Heart right ventricle (tissue), 16 donors: ENCODE measurements around the gene PBX4. TPM values are rescaled to one million over a fixed set of nuclear protein-coding genes. Genes with fewer than 3 reads are reported as not detected.

Experiments used
- ATAC-seq, 8 donors: fragments of 200-7000 bp; cut with Tn5 transposase; one replicate each; pipeline ENCODE4 v1.9.1; 2020; ENCODE audit warnings: mild to moderate bottlenecking in 8 of 8, moderate library complexity in 8 of 8, moderate number of reproducible peaks in 1 of 8
- DNase-seq, 2 donors: peaks; one replicate each; pipeline ENCODE4 v3.0.0-alpha.2; 2020
- H3K27ac ChIP-seq, 10 donors: fragments of 200-600 bp; sonication (generic) in 2 of 10; one replicate each; pipeline versions ENCODE4 v1.5.0 to v1.8.0; 2020 to 2022; ENCODE audit warnings: mild to moderate bottlenecking in 3 of 10
- H3K27me3 ChIP-seq, 7 donors: fragments of 200-600 bp; one replicate each; pipeline ENCODE4 v1.8.0; 2021 to 2022; ENCODE audit warnings: mild to moderate bottlenecking in 2 of 7
- H3K36me3 ChIP-seq, 9 donors: fragments of 200-600 bp; sonication (generic) in 1 of 9; one replicate each; pipeline versions ENCODE4 v1.5.0 to v1.8.0; 2020 to 2022; ENCODE audit warnings: mild to moderate bottlenecking in 2 of 9
- H3K4me1 ChIP-seq, 9 donors: fragments of 200-600 bp; sonication (generic) in 1 of 9; one replicate each; pipeline versions ENCODE4 v1.5.0 to v1.8.0; 2020 to 2022; ENCODE audit warnings: mild to moderate bottlenecking in 4 of 9
- H3K4me3 ChIP-seq, 10 donors: fragments of 200-600 bp; sonication (generic) in 2 of 10; one replicate each; pipeline versions ENCODE4 v1.5.0 to v1.8.0; 2020 to 2022; ENCODE audit warnings: mild to moderate bottlenecking in 7 of 10, moderate library complexity in 2 of 10
- H3K9me3 ChIP-seq, 11 donors: fragments of 200-600 bp in 10 of 11; sonication (generic) in 2 of 11; one replicate each; pipeline versions ENCODE4 v1.5.0 to v1.8.0; 2013 to 2022; ENCODE audit warnings: mild to moderate bottlenecking in 2 of 11, control low read depth in 1 of 11, moderate library complexity in 1 of 11
- WGBS, 2 donors: extraction: QIAGEN DNeasy Blood & Tissue Kit; methylation state at CpG; one replicate each; pipeline ENCODE4 v1.1.7; 2013; ENCODE audit warnings: inconsistent platforms in 1 of 2; 5-methylcytosine and 5-hydroxymethylcytosine counted together
- intact Hi-C, 10 donors: fragments of 100-400 bp; cut with DNase I; formaldehyde crosslinking; loops; one replicate each; pipeline versions ENCODE4 v1.11.1 to v1.14.2; 2022
- polyA plus RNA-seq, 2 donors: library from polyadenylated mRNA; stranded (reverse); fragments of 200-250 nt; gene quantifications; one replicate each; pipeline ENCODE4 v1.2.3, GENCODE V29; 2013
- total RNA-seq, 10 donors: library from RNA; stranded (reverse); fragmentation: NEBNext Ultra II Directional in 3 of 10; extraction: Animal tissue kit (Norgen Biotek cat#: 25700) in 3 of 10; gene quantifications; one replicate each; pipeline versions ENCODE4 v1.2.1 to v1.2.4, GENCODE V29; 2021 to 2023
- TF ChIP-seq, protein P1 (sequence below), 9 donors: fragments of 200-600 bp; sonication (generic) in 2 of 9; IDR thresholded peaks; one replicate each; pipeline versions ENCODE4 v1.5.0 to v1.8.0; 2021 to 2022; ENCODE audit warnings: antibody characterized with exemption in 9 of 9, mild to moderate bottlenecking in 5 of 9, moderate library complexity in 1 of 9
- donor health status: Arrhythmogenic right ventricular cardiomyopathy.
- donor health status: ischemic (EF 13 %, LVEDD 7.1; RV severe dilation, severe dysfunction).
- donor health status: healthy with polysubstance abuse.
- donor health status: DM: no; HTN: yes; CAD: no.
- donor health status: DM: no; HTN: no; CAD: no.
- donor health status: ischemic (EF 25% LVEDD 6.9; RV normal size, moderate dysfunction).
- donor health status: ischemic (EF 25% LVEDD 5.7; RV mildly dilated, moderate dysfunction).
- donor health status: healthy.
- donor health status: DM: yes; HTN: yes; CAD: no.
- donor health status: Ischemic cardiomyopathy.
- donor health status: ischemic (EF 35%, LVEDD 5.7; RV mildly dilated, moderate dysfunction).
- donor health status: nonischemic (EF 11% LVEDD 7.7; RV severe dilation, severe dysfunction).
- donor health status: DM: yes; HTN: yes; CAD: no.
- donor health status: PGD.
- donor health status: ischemic (EF 29% LVEDD 5.4; RV normal size, mild dysfunction).
- donor health status: nonischemic (EF 23%, LVEDD 6.1; RV moderate dilation, normal function).

Gene PBX4
- total and polyA plus RNA-seq, 12 donors: 0.06 to 1.2 (median 0.36) TPM; not detected in 7

- Histone ChIP-seq H3K4me1 (no peaks in the 10 kb centered on the region), H3K9me3 (no peaks in the 10 kb centered on the region), H3K27ac (no peak overlapping the region), H3K4me3 (no peak overlapping the region), H3K36me3 (no peaks in the 10 kb centered on the region), H3K27me3 (no peaks in the 10 kb centered on the region)
- no peak for ATAC-seq
- DNase-seq: no peak
- 87 to 89% methylated on average over 6 of the region's 6 CpGs for WGBS, 2 donors
- TF ChIP-seq, protein P1, sequence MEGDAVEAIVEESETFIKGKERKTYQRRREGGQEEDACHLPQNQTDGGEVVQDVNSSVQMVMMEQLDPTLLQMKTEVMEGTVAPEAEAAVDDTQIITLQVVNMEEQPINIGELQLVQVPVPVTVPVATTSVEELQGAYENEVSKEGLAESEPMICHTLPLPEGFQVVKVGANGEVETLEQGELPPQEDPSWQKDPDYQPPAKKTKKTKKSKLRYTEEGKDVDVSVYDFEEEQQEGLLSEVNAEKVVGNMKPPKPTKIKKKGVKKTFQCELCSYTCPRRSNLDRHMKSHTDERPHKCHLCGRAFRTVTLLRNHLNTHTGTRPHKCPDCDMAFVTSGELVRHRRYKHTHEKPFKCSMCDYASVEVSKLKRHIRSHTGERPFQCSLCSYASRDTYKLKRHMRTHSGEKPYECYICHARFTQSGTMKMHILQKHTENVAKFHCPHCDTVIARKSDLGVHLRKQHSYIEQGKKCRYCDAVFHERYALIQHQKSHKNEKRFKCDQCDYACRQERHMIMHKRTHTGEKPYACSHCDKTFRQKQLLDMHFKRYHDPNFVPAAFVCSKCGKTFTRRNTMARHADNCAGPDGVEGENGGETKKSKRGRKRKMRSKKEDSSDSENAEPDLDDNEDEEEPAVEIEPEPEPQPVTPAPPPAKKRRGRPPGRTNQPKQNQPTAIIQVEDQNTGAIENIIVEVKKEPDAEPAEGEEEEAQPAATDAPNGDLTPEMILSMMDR (IDR thresholded peaks at IDR 0.05): no peak
- intact Hi-C loops: no loop called here
Observed at GRCh38 chr19:19578252-19578651, 40.2 kb downstream of the PBX4 start.

DNA sequence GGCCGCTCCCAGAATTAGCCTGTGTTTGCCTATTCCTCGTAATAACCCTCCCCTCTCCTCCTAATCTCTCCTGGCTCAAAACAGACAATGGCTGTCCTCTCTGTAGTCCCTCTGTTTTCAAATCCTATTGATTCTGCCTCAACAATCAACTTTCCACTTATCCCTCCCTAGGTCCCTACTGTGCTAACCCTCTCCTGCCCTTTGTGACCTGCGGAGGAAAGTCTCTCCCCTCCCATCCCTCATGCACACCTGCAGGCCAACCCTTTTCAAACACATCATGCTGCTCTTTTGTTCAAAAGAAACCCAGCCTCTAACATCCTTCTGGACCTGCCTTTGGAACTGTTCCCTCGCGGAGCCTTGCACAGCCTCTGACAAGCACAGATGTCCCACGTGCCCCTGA is 43.1 kb downstream of the PBX4 start:
- Histone ChIP-seq H3K27me3 (no peaks in the 10 kb centered on the region), H3K4me1 (no peaks in the 10 kb centered on the region), H3K36me3 (no peaks in the 10 kb centered on the region), H3K4me3 (no peak overlapping the region), H3K9me3 (no peaks in the 10 kb centered on the region), H3K27ac (no peak overlapping the region)
- no peak for DNase-seq
- WGBS, 2 donors: 76 to 77% methylated on average over 6 of the region's 6 CpGs
- ATAC-seq: no peak
- TF ChIP-seq, protein P1 (IDR thresholded peaks at IDR 0.05): no peak
- intact Hi-C loops: no loop called here

- no peak overlapping the region for H3K27ac ChIP-seq
- H3K27me3 ChIP-seq: no peaks in the 10 kb centered on the region
- no peaks in the 10 kb centered on the region for H3K9me3 ChIP-seq
- ATAC-seq (no peak), DNase-seq (no peak)
- no peaks in the 10 kb centered on the region for H3K4me1 ChIP-seq
- 87 to 88% methylated on average over 11 of the region's 11 CpGs for WGBS, 2 donors
- H3K36me3 ChIP-seq: no peaks in the 10 kb centered on the region
- H3K4me3 ChIP-seq: no peak overlapping the region
- intact Hi-C loops: no loop called here
- TF ChIP-seq, protein P1 (IDR thresholded peaks at IDR 0.05): no peak
Observed at GRCh38 chr19:19571071-19571786, 47.3 kb downstream of the PBX4 start.

- TF ChIP-seq, protein P1 (IDR thresholded peaks at IDR 0.05): no peak
- no peak for DNase-seq
- ATAC-seq: no peak
- Histone ChIP-seq H3K27ac (no peak overlapping the region), H3K4me3 (no peak overlapping the region), H3K4me1 (no peaks in the 10 kb centered on the region), H3K36me3 (no peaks in the 10 kb centered on the region), H3K9me3 (no peaks in the 10 kb centered on the region), H3K27me3 (no peaks in the 10 kb centered on the region)
- WGBS, 2 donors: 65 to 75% methylated on average over 10 of the region's 10 CpGs
- intact Hi-C loops: no loop called here
Observed at GRCh38 chr19:19570571-19570970, 47.9 kb downstream of the PBX4 start.
